K562 (cell line): Measurements from ENCODE around the gene WDR90. TPM values are rescaled to one million over a fixed set of nuclear protein-coding genes. Genes with fewer than 3 reads are reported as not detected.

Source experiments
- BDP1 ChIP-seq: IDR thresholded peaks from 3 replicates; pipeline ENCODE4 v1.6.1; 2011; ENCODE audit not compliant: insufficient read length, insufficient read depth
- FOXA3 ChIP-seq, 2 experiments: fragments of 450-650 bp in 1 of 2; sonication (generic) in 1 of 2; formaldehyde crosslinking; IDR thresholded peaks in 1 of 2; conservative IDR thresholded peaks in 1 of 2; 2 replicates each; pipeline versions ENCODE4 v1.4.0 to v1.8.0; 2020 to 2022; ENCODE audit warnings: mild to moderate bottlenecking in 2 of 2, missing genetic modification reagents in 1 of 2
- GATAD2B ChIP-seq: fragments of 450-650 bp; IDR thresholded peaks from 2 replicates; pipeline ENCODE4 v1.6.1; 2017; ENCODE audit warnings: mild to moderate bottlenecking, borderline replicate concordance
- HDAC8 ChIP-seq: fragments of 450-650 bp; IDR thresholded peaks from 2 replicates; pipeline ENCODE4 v1.6.1; 2016; ENCODE audit warnings: mild to moderate bottlenecking, missing genetic modification characterization, moderate library complexity, missing compliant biosample characterization
- MTF1 ChIP-seq: fragments of 250-450 bp; sonication (Bioruptor Pico); IDR thresholded peaks from 2 replicates; pipeline ENCODE4 v1.9.0; 2021; ENCODE audit warnings: moderate library complexity, mild to moderate bottlenecking, inconsistent platforms, borderline replicate concordance
- NFIX ChIP-seq: fragments of 250-450 bp; sonication (Bioruptor Pico); IDR thresholded peaks from 2 replicates; pipeline ENCODE4 v1.4.0; 2020; ENCODE audit warnings: low read depth, mild to moderate bottlenecking, moderate library complexity
- NR2C2 ChIP-seq, 2 experiments: fragments of 200-800 bp in 1 of 2; sonication (Bioruptor generic) in 1 of 2; sonication (generic) in 1 of 2; formaldehyde crosslinking in 1 of 2; IDR thresholded peaks; 2 replicates each; pipeline versions ENCODE4 v1.6.1 to v1.8.0; 2016 to 2022; ENCODE audit warnings: mild to moderate bottlenecking in 1 of 2, missing compliant biosample characterization in 1 of 2, missing genetic modification characterization in 1 of 2, missing genetic modification reagents in 1 of 2
- NR3C1 ChIP-seq: sonication (generic); formaldehyde crosslinking; IDR thresholded peaks from 2 replicates; pipeline ENCODE4 v1.8.1; 2022; ENCODE audit warnings: missing genetic modification reagents
- POLR2H ChIP-seq: IDR thresholded peaks from 2 replicates; pipeline ENCODE4 v1.6.1; 2016; ENCODE audit warnings: missing genetic modification characterization, low read depth, mild to moderate bottlenecking, control low read depth, missing compliant biosample characterization, moderate library complexity
- PPARD ChIP-seq: fragments of 250-450 bp; sonication (Bioruptor Pico); IDR thresholded peaks from 2 replicates; pipeline ENCODE4 v1.8.0; 2022; ENCODE audit warnings: inconsistent platforms, mild to moderate bottlenecking, moderate library complexity
- TEAD4 ChIP-seq, 2 experiments: sonication (generic) in 1 of 2; formaldehyde crosslinking in 1 of 2; IDR thresholded peaks; 2 replicates each; pipeline versions ENCODE4 v1.6.1 to v1.8.0; 2012 to 2022; ENCODE audit warnings: borderline replicate concordance in 1 of 2, inconsistent platforms in 1 of 2, low read length in 1 of 2, mild to moderate bottlenecking in 1 of 2, missing genetic modification reagents in 1 of 2
- TSC22D4 ChIP-seq: fragments of 450-650 bp; IDR thresholded peaks from 2 replicates; pipeline ENCODE4 v1.6.1; 2016; ENCODE audit warnings: missing genetic modification characterization, missing biosample characterization, control low read depth
- ZNF197 ChIP-seq: fragments of 200-800 bp; sonication (Bioruptor generic); IDR thresholded peaks from 2 replicates; pipeline ENCODE4 v1.6.1; 2016; ENCODE audit warnings: low read depth, missing genetic modification characterization, missing compliant biosample characterization
- ZNF239 ChIP-seq: fragments of 250-450 bp; sonication (Bioruptor Pico); IDR thresholded peaks from 2 replicates; pipeline ENCODE4 v1.4.0; 2020; ENCODE audit warnings: mild to moderate bottlenecking
- ZNF75A ChIP-seq: fragments of 450-650 bp; formaldehyde crosslinking; IDR thresholded peaks from 2 replicates; pipeline ENCODE4 v1.4.0; 2020; ENCODE audit warnings: mild to moderate bottlenecking
- ZNF76 ChIP-seq: fragments of 250-450 bp; sonication (Bioruptor Pico); IDR thresholded peaks from 2 replicates; pipeline ENCODE4 v1.4.0; 2020; ENCODE audit warnings: mild to moderate bottlenecking, moderate library complexity, borderline replicate concordance
- polyA plus RNA-seq, 8 experiments: library from polyadenylated mRNA; depleted of rRNA in 4 of 8; stranded (reverse) in 5 of 8; unstranded in 3 of 8; fragments of >200 nt; fragmentation: Nextera tagmentation in 2 of 8; fragmentation: Illumina TruSeq in 1 of 8; extraction: Ambion mirVana in 2 of 8; extraction: Trizol in 1 of 8; gene quantifications; 2 replicates each; pipeline versions ENCODE4 v1.2.1 to v1.2.3, GENCODE V29; 2011 to 2014; ENCODE audit warnings: inconsistent platforms in 1 of 8, missing spikeins in 1 of 8
- total RNA-seq, 7 experiments: library from RNA; depleted of rRNA in 6 of 7; stranded (reverse); fragments of >200 nt in 6 of 7; fragmentation: Illumina TruSeq in 2 of 7; extraction: Trizol in 2 of 7; gene quantifications; 2 replicates each; pipeline versions ENCODE4 v1.2.1 to v1.2.3, GENCODE V29; 2011 to 2021; ENCODE audit warnings: low replicate concordance in 1 of 7
- TF ChIP-seq, protein P1 (sequence below): fragments of 450-650 bp; IDR thresholded peaks from 2 replicates; pipeline ENCODE4 v1.6.1; 2014; ENCODE audit warnings: low read depth, mild to moderate bottlenecking, moderate library complexity, borderline replicate concordance
- TF ChIP-seq, protein P2 (sequence below): fragments of 250-450 bp; sonication (Bioruptor Pico); IDR thresholded peaks from 2 replicates; pipeline ENCODE4 v1.8.0; 2022; ENCODE audit warnings: moderate library complexity, mild to moderate bottlenecking, inconsistent platforms
- TF ChIP-seq, protein P3 (sequence below): fragments of 200-800 bp; sonication (Bioruptor generic); IDR thresholded peaks from 2 replicates; pipeline ENCODE4 v1.6.1; 2017; ENCODE audit warnings: missing genetic modification characterization, missing compliant biosample characterization
- TF ChIP-seq, protein P4 (sequence below): fragments of 450-650 bp; IDR thresholded peaks from 2 replicates; pipeline ENCODE4 v1.6.1; 2016

WDR90 gene
- total and polyA plus RNA-seq, 9 of the 15 experiments (the other 6 are each of a cell fraction or from before 2014, with no cell fraction given), result 0.44 to 12.6 (median 3.3) TPM

DNA sequence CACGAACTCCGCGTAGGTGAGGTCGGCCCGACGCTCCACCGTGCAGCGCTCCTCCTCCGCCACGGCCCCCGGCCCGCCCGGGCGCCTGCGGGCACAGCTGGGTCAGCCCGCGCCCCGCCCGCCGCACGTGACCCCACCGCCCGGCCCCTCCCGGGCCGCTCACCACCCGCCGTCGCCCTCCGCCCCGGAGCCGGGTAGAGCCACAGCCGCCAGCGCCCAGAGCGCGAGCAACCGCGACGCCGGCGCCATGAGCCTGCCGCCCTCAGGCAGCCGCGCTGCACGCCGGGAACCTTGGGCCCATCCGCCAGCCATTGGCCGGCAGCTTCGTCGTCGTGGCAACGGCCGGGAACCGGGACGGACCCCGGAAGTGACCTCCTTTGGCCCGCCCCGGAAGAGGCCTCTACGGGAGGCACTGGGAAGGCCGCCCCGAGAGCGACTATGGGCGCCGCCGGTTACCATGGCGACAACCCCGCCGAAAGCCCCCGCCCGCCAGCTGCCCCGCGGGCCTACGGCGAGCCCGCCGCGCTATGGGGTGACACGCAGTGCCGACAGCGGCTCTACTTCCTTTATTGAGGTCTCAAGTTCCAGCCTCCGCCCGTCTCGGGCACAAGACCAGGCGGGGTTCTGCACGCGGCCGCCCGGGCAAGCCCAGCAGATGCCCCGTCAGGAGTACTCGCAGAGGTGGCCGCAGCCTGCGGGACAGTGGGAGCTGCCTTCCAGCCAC lies 35.1 kb downstream of the WDR90 start, which contains the start of gene JMJD8 (continued):
- TF ChIP-seq, protein P1, sequence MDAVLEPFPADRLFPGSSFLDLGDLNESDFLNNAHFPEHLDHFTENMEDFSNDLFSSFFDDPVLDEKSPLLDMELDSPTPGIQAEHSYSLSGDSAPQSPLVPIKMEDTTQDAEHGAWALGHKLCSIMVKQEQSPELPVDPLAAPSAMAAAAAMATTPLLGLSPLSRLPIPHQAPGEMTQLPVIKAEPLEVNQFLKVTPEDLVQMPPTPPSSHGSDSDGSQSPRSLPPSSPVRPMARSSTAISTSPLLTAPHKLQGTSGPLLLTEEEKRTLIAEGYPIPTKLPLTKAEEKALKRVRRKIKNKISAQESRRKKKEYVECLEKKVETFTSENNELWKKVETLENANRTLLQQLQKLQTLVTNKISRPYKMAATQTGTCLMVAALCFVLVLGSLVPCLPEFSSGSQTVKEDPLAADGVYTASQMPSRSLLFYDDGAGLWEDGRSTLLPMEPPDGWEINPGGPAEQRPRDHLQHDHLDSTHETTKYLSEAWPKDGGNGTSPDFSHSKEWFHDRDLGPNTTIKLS, result peak; percentile 63; the same call in 1 of the 2 replicates
- no peak for TF ChIP-seq PPARD (CRISPR knock-in tag)
- TF ChIP-seq, protein P2, sequence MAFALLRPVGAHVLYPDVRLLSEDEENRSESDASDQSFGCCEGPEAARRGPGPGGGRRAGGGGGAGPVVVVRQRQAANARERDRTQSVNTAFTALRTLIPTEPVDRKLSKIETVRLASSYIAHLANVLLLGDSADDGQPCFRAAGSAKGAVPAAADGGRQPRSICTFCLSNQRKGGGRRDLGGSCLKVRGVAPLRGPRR (CRISPR knock-in tag), result no peak
- TF ChIP-seq MTF1 (CRISPR knock-in tag), result no peak
- TF ChIP-seq HDAC8, result no peak; the same call in 1 of the 2 replicates
- no peak for TF ChIP-seq BDP1
- TF ChIP-seq, protein P3, sequence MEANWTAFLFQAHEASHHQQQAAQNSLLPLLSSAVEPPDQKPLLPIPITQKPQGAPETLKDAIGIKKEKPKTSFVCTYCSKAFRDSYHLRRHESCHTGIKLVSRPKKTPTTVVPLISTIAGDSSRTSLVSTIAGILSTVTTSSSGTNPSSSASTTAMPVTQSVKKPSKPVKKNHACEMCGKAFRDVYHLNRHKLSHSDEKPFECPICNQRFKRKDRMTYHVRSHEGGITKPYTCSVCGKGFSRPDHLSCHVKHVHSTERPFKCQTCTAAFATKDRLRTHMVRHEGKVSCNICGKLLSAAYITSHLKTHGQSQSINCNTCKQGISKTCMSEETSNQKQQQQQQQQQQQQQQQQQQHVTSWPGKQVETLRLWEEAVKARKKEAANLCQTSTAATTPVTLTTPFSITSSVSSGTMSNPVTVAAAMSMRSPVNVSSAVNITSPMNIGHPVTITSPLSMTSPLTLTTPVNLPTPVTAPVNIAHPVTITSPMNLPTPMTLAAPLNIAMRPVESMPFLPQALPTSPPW (CRISPR knock-in tag), result peak; percentile 71
- no peak for TF ChIP-seq NFIX (CRISPR knock-in tag)
- no peak for TF ChIP-seq ZNF75A (CRISPR knock-in tag)
- TF ChIP-seq ZNF239, result no peak
- TF ChIP-seq NR3C1 (CRISPR knock-in tag), result no peak
- TF ChIP-seq ZNF197 (CRISPR knock-in tag), result no peak
- TF ChIP-seq, protein P4, sequence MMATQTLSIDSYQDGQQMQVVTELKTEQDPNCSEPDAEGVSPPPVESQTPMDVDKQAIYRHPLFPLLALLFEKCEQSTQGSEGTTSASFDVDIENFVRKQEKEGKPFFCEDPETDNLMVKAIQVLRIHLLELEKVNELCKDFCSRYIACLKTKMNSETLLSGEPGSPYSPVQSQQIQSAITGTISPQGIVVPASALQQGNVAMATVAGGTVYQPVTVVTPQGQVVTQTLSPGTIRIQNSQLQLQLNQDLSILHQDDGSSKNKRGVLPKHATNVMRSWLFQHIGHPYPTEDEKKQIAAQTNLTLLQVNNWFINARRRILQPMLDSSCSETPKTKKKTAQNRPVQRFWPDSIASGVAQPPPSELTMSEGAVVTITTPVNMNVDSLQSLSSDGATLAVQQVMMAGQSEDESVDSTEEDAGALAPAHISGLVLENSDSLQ, result peak; percentile 54; the same call in 1 of the 2 replicates
- TF ChIP-seq TEAD4 (IDR thresholded peaks at IDR 0.05; ENCODE audit: low read length), result 0 out of 2 replicates have a peak, but pooled peaks have one; percentile 26
- TF ChIP-seq TEAD4 (CRISPR knock-in tag; IDR thresholded peaks at IDR 0.05; ENCODE audit: borderline replicate concordance), result no peak
- TF ChIP-seq ZNF76 (CRISPR knock-in tag), result no peak
- TF ChIP-seq TSC22D4 (tag), result no peak
- TF ChIP-seq NR2C2 (CRISPR knock-in tag; IDR thresholded peaks at IDR 0.05), result peak; percentile 87
- peak; percentile 98 for TF ChIP-seq NR2C2 (tag; IDR thresholded peaks at IDR 0.05)
- peak; percentile 67; the same call in 1 of the 2 replicates for TF ChIP-seq POLR2H (tag)
- TF ChIP-seq FOXA3 (CRISPR knock-in tag; conservative IDR thresholded peaks at IDR 0.05 in 1 of 2, IDR thresholded peaks at IDR 0.05 in 1 of 2), result no peak
- peak; percentile 90 for TF ChIP-seq GATAD2B
